Liver (tissue), 9 donors: ENCODE results near the gene H2BK1. TPM values are rescaled to one million over a fixed set of nuclear protein-coding genes. Genes with fewer than 3 reads are reported as not detected.

Source experiments
- DNase-seq: peaks from one replicate; pipeline ENCODE4 v3.0.0-alpha.2; 2017; ENCODE audit warnings: low spot score
- H3K27ac ChIP-seq, 2 donors: one replicate each; pipeline ENCODE4 v1.7.0; 2013; ENCODE audit warnings: inconsistent platforms in 2 of 2, low read length in 2 of 2, control low read depth in 1 of 2, low read depth in 1 of 2, mild to moderate bottlenecking in 1 of 2
- H3K27me3 ChIP-seq, 4 donors: one replicate each; pipeline versions ENCODE4 v1.6.1 to v1.7.0; 2013; ENCODE audit warnings: low read length in 3 of 4, inconsistent platforms in 1 of 4, mild to moderate bottlenecking in 1 of 4, moderate library complexity in 1 of 4; ENCODE audit not compliant: control insufficient read depth in 4 of 4, insufficient read depth in 4 of 4
- H3K36me3 ChIP-seq, 4 donors: one replicate each; pipeline versions ENCODE4 v1.6.1 to v1.7.0; 2013; ENCODE audit warnings: low read length in 3 of 4, mild to moderate bottlenecking in 3 of 4, low read depth in 1 of 4, moderate library complexity in 1 of 4; ENCODE audit not compliant: control insufficient read depth in 4 of 4, insufficient read depth in 3 of 4
- H3K4me1 ChIP-seq, 4 donors: one replicate each; pipeline versions ENCODE4 v1.6.1 to v1.7.0; 2013; ENCODE audit warnings: low read length in 3 of 4, mild to moderate bottlenecking in 3 of 4, moderate library complexity in 1 of 4; ENCODE audit not compliant: control insufficient read depth in 4 of 4, insufficient read depth in 4 of 4
- H3K4me3 ChIP-seq, 3 donors: one replicate each; pipeline versions ENCODE4 v1.6.1 to v1.7.0; 2013; ENCODE audit warnings: low read length in 3 of 3, control low read depth in 1 of 3, low read depth in 1 of 3, mild to moderate bottlenecking in 1 of 3
- H3K9ac ChIP-seq, 2 donors: one replicate each; pipeline ENCODE4 v1.7.0; 2013; ENCODE audit warnings: low read length in 2 of 2, mild to moderate bottlenecking in 2 of 2, moderate library complexity in 2 of 2, control low read depth in 1 of 2, low read depth in 1 of 2
- H3K9me3 ChIP-seq, 4 donors: one replicate each; pipeline versions ENCODE4 v1.6.1 to v1.7.0; 2013; ENCODE audit warnings: low read length in 3 of 4; ENCODE audit not compliant: control insufficient read depth in 4 of 4
- ATF3 ChIP-seq: IDR thresholded peaks from 2 replicates; pipeline ENCODE4 v1.6.1; 2016; ENCODE audit warnings: antibody characterized with exemption
- CTCF ChIP-seq: fragments of 150-350 bp; IDR thresholded peaks from 2 replicates; pipeline ENCODE4 v1.5.1; 2017; ENCODE audit warnings: improper control_type of control experiment, low read depth, low read length; ENCODE audit not compliant: missing input control
- EGR1 ChIP-seq, 2 donors: IDR thresholded peaks; 2 replicates each; pipeline ENCODE4 v1.6.1; 2016 to 2018; ENCODE audit warnings: antibody characterized with exemption in 2 of 2, low read depth in 2 of 2
- FOXA1 ChIP-seq: IDR thresholded peaks from 2 replicates; pipeline ENCODE4 v1.6.1; 2016; ENCODE audit warnings: antibody characterized with exemption
- FOXA2 ChIP-seq: IDR thresholded peaks from 2 replicates; pipeline ENCODE4 v1.6.1; 2016; ENCODE audit warnings: antibody characterized with exemption
- GABPA ChIP-seq, 2 donors: IDR thresholded peaks in 1 of 2; conservative IDR thresholded peaks in 1 of 2; 2 replicates each; pipeline ENCODE4 v1.6.1; 2016; ENCODE audit warnings: antibody characterized with exemption in 2 of 2, mild to moderate bottlenecking in 1 of 2, moderate library complexity in 1 of 2
- HNF4A ChIP-seq, 2 donors: conservative IDR thresholded peaks; 2 replicates each; pipeline ENCODE4 v1.6.1; 2016; ENCODE audit warnings: antibody characterized with exemption in 2 of 2, mild to moderate bottlenecking in 2 of 2
- HNF4G ChIP-seq: IDR thresholded peaks from 2 replicates; pipeline ENCODE4 v1.6.1; 2016; ENCODE audit warnings: antibody characterized with exemption
- JUND ChIP-seq, 2 donors: IDR thresholded peaks; 2 replicates each; pipeline ENCODE4 v1.6.1; 2016; ENCODE audit warnings: antibody characterized with exemption in 2 of 2
- NR2F2 ChIP-seq: IDR thresholded peaks from 2 replicates; pipeline ENCODE4 v1.6.1; 2016; ENCODE audit warnings: antibody characterized with exemption
- RAD21 ChIP-seq, 2 donors: IDR thresholded peaks; 2 replicates each; pipeline ENCODE4 v1.6.1; 2016; ENCODE audit warnings: antibody characterized with exemption in 2 of 2, mild to moderate bottlenecking in 2 of 2
- RXRA ChIP-seq, 2 donors: IDR thresholded peaks; 2 replicates each; pipeline ENCODE4 v1.6.1; 2017 to 2018; ENCODE audit warnings: antibody characterized with exemption in 2 of 2, mild to moderate bottlenecking in 1 of 2
- SP1 ChIP-seq: IDR thresholded peaks from 2 replicates; pipeline ENCODE4 v1.6.1; 2018; ENCODE audit warnings: antibody characterized with exemption, mild to moderate bottlenecking
- TAF1 ChIP-seq: conservative IDR thresholded peaks from 2 replicates; pipeline ENCODE4 v1.6.1; 2016; ENCODE audit warnings: antibody characterized with exemption, mild to moderate bottlenecking
- YY1 ChIP-seq: IDR thresholded peaks from 2 replicates; pipeline ENCODE4 v1.6.1; 2016; ENCODE audit warnings: antibody characterized with exemption, mild to moderate bottlenecking
- ZBTB33 ChIP-seq: IDR thresholded peaks from 2 replicates; pipeline ENCODE4 v1.6.1; 2016; ENCODE audit warnings: antibody characterized with exemption
- WGBS: extraction: QIAGEN DNeasy Blood & Tissue Kit; methylation state at CpG from one replicate; pipeline ENCODE4 v1.1.7; 2013; 5-methylcytosine and 5-hydroxymethylcytosine counted together
- polyA plus RNA-seq, 2 donors: library from polyadenylated mRNA; stranded (reverse) in 1 of 2; unstranded in 1 of 2; fragments of 200-250 nt in 1 of 2; fragments of >200 nt in 1 of 2; fragmentation: Nextera tagmentation in 1 of 2; extraction: Ambion mirVana in 1 of 2; gene quantifications; one replicate each; pipeline versions ENCODE4 v1.2.1 to v1.2.3, GENCODE V29; 2013 to 2015
- total RNA-seq, 2 donors: library from RNA; depleted of rRNA; stranded (reverse); fragments of >200 nt; gene quantifications; one replicate each; pipeline ENCODE4 v1.2.3, GENCODE V29; 2014
- TF ChIP-seq, protein P1 (sequence below): IDR thresholded peaks from 2 replicates; pipeline ENCODE4 v1.6.1; 2016; ENCODE audit warnings: antibody characterized with exemption
- TF ChIP-seq, protein P2 (sequence below): IDR thresholded peaks from 2 replicates; pipeline ENCODE4 v1.6.1; 2016; ENCODE audit warnings: antibody characterized with exemption, mild to moderate bottlenecking
- donor health status: healthy.
- donor health status: healthy.
- donor health status: healthy.
- donor health status: healthy.
- donor health status: healthy.

The H2BK1 gene
- total and polyA plus RNA-seq, 4 donors, result not detected

GRCh38 chr7:151175793-151176311, 34.4 kb downstream of the H2BK1 start:
- no peaks in the 10 kb centered on the region for H3K36me3 ChIP-seq
- H3K4me1 ChIP-seq, result peaks cover 0 to 3% (median 0%) of the 10 kb centered on the region in 4 donors
- H3K4me3 ChIP-seq, result no peak overlapping the region
- no peak for DNase-seq
- H3K27ac ChIP-seq, result no peak overlapping the region
- 82% methylated on average over 23 of the region's 23 CpGs for WGBS
- no peaks in the 10 kb centered on the region for H3K27me3 ChIP-seq
- H3K9me3 ChIP-seq, result no peaks in the 10 kb centered on the region
- TF ChIP-seq TAF1, result no peak
- TF ChIP-seq ATF3, result no peak
- no peak for TF ChIP-seq EGR1 (IDR thresholded peaks at IDR 0.05; ENCODE audit: low read depth in 2 of 2)
- TF ChIP-seq SP1, result no peak
- TF ChIP-seq FOXA2, result no peak
- TF ChIP-seq JUND (IDR thresholded peaks at IDR 0.05), result no peak
- TF ChIP-seq RAD21 (IDR thresholded peaks at IDR 0.05), result no peak
- no peak for TF ChIP-seq ZBTB33
- TF ChIP-seq GABPA (IDR thresholded peaks at IDR 0.05 in 1 of 2, conservative IDR thresholded peaks at IDR 0.05 in 1 of 2), result no peak
- TF ChIP-seq, protein P1, sequence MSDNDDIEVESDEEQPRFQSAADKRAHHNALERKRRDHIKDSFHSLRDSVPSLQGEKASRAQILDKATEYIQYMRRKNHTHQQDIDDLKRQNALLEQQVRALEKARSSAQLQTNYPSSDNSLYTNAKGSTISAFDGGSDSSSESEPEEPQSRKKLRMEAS, result no peak
- no peak for TF ChIP-seq HNF4G
- TF ChIP-seq YY1, result no peak
- TF ChIP-seq FOXA1, result no peak
- TF ChIP-seq, protein P2, sequence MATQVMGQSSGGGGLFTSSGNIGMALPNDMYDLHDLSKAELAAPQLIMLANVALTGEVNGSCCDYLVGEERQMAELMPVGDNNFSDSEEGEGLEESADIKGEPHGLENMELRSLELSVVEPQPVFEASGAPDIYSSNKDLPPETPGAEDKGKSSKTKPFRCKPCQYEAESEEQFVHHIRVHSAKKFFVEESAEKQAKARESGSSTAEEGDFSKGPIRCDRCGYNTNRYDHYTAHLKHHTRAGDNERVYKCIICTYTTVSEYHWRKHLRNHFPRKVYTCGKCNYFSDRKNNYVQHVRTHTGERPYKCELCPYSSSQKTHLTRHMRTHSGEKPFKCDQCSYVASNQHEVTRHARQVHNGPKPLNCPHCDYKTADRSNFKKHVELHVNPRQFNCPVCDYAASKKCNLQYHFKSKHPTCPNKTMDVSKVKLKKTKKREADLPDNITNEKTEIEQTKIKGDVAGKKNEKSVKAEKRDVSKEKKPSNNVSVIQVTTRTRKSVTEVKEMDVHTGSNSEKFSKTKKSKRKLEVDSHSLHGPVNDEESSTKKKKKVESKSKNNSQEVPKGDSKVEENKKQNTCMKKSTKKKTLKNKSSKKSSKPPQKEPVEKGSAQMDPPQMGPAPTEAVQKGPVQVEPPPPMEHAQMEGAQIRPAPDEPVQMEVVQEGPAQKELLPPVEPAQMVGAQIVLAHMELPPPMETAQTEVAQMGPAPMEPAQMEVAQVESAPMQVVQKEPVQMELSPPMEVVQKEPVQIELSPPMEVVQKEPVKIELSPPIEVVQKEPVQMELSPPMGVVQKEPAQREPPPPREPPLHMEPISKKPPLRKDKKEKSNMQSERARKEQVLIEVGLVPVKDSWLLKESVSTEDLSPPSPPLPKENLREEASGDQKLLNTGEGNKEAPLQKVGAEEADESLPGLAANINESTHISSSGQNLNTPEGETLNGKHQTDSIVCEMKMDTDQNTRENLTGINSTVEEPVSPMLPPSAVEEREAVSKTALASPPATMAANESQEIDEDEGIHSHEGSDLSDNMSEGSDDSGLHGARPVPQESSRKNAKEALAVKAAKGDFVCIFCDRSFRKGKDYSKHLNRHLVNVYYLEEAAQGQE, result no peak
- TF ChIP-seq RXRA (IDR thresholded peaks at IDR 0.05), result no peak
- H3K9ac ChIP-seq, result no peak overlapping the region

GRCh38 chr7:151175047-151175792, 35.1 kb downstream of the H2BK1 start:
- Histone ChIP-seq H3K4me1 (peaks cover 0 to 3% (median 0%) of the 10 kb centered on the region in 4 donors), H3K9me3 (no peaks in the 10 kb centered on the region), H3K36me3 (no peaks in the 10 kb centered on the region), H3K9ac (no peak overlapping the region), H3K27ac (no peak overlapping the region), H3K4me3 (no peak overlapping the region), H3K27me3 (no peaks in the 10 kb centered on the region)
- no peak for DNase-seq
- WGBS, result 80% methylated on average over 16 of the region's 16 CpGs
- TF ChIP-seq ZBTB33 (no peak), RXRA (IDR thresholded peaks at IDR 0.05) (no peak), SP1 (no peak), HNF4G (no peak), TAF1 (no peak), FOXA2 (no peak), FOXA1 (no peak), HNF4A (conservative IDR thresholded peaks at IDR 0.05) (no peak), EGR1 (IDR thresholded peaks at IDR 0.05; ENCODE audit: low read depth in 2 of 2) (no peak), NR2F2 (no peak), CTCF (no peak), ATF3 (no peak), GABPA (IDR thresholded peaks at IDR 0.05 in 1 of 2, conservative IDR thresholded peaks at IDR 0.05 in 1 of 2) (no peak)
